Ishikawa (cell line): ENCODE results near the gene CADM1.

Source experiments
- EGR1 ChIP-seq: IDR thresholded peaks from 2 replicates; pipeline ENCODE4 v1.6.1; 2012
- EP300 ChIP-seq: IDR thresholded peaks from 2 replicates; pipeline ENCODE4 v1.6.1; 2012; ENCODE audit warnings: borderline replicate concordance
- FOXM1 ChIP-seq: IDR thresholded peaks from 2 replicates; pipeline ENCODE4 v1.6.1; 2012; ENCODE audit warnings: low read depth, borderline replicate concordance
- NFIC ChIP-seq: IDR thresholded peaks from 2 replicates; pipeline ENCODE4 v1.6.1; 2012
- RAD21 ChIP-seq: IDR thresholded peaks from 2 replicates; pipeline ENCODE4 v1.6.1; 2012; ENCODE audit warnings: low read depth
- TF ChIP-seq, protein P1 (sequence below): IDR thresholded peaks from 2 replicates; pipeline ENCODE4 v1.6.1; 2012

DNA sequence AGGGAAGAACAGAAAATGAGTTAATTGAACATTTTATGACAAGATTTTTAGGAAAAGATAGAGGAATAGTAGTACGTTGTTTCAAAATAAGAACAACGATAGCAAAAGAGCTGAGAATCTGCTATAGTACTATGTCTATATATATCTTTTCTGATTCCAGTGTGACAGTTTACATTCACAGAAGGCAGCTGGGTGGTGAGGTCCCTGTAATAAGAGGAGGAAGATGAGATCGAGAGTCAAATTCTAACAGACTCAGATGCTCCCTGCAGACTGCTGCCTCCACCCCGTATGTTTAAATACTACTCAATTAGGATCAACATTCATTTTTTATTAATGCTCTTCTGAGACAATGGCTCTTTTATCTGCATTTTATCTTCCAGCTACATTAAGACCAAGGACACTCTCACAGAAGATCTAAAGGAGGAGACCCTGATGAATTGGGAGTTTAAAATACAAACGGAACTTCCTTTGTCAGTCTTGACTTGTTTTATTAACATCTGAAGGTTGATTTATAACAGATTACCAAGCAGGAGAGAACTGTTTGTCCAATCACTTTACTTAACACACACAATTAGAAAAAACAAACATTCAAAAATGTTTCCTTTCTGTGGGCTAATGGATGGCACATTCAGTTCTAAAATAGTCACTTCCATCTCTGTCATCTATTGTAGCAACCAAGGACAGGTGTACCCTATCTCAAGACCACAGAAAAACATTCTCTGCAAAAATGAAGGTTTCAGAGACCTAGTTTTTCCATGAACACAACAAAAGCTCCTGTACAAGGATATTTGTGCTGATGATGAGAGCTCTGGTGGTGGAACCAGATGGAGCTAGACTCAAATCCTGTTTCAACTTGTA lies 240.2 kb downstream of the CADM1 start:
- TF ChIP-seq EGR1, result no peak
- TF ChIP-seq EP300, result no peak
- TF ChIP-seq, protein P1, sequence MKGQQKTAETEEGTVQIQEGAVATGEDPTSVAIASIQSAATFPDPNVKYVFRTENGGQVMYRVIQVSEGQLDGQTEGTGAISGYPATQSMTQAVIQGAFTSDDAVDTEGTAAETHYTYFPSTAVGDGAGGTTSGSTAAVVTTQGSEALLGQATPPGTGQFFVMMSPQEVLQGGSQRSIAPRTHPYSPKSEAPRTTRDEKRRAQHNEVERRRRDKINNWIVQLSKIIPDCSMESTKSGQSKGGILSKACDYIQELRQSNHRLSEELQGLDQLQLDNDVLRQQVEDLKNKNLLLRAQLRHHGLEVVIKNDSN, result no peak
- TF ChIP-seq RAD21, result no peak
- no peak for TF ChIP-seq NFIC
- TF ChIP-seq FOXM1, result no peak
